COLO829 (cell line): Measurements from ENCODE around the gene PLA2G15.

Source experiments
- DNase-seq: peaks from one replicate; pipeline ENCODE4 v3.0.0; 2012; ENCODE audit warnings: low spot score

Gene PLA2G15, protein sequence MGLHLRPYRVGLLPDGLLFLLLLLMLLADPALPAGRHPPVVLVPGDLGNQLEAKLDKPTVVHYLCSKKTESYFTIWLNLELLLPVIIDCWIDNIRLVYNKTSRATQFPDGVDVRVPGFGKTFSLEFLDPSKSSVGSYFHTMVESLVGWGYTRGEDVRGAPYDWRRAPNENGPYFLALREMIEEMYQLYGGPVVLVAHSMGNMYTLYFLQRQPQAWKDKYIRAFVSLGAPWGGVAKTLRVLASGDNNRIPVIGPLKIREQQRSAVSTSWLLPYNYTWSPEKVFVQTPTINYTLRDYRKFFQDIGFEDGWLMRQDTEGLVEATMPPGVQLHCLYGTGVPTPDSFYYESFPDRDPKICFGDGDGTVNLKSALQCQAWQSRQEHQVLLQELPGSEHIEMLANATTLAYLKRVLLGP

DNA sequence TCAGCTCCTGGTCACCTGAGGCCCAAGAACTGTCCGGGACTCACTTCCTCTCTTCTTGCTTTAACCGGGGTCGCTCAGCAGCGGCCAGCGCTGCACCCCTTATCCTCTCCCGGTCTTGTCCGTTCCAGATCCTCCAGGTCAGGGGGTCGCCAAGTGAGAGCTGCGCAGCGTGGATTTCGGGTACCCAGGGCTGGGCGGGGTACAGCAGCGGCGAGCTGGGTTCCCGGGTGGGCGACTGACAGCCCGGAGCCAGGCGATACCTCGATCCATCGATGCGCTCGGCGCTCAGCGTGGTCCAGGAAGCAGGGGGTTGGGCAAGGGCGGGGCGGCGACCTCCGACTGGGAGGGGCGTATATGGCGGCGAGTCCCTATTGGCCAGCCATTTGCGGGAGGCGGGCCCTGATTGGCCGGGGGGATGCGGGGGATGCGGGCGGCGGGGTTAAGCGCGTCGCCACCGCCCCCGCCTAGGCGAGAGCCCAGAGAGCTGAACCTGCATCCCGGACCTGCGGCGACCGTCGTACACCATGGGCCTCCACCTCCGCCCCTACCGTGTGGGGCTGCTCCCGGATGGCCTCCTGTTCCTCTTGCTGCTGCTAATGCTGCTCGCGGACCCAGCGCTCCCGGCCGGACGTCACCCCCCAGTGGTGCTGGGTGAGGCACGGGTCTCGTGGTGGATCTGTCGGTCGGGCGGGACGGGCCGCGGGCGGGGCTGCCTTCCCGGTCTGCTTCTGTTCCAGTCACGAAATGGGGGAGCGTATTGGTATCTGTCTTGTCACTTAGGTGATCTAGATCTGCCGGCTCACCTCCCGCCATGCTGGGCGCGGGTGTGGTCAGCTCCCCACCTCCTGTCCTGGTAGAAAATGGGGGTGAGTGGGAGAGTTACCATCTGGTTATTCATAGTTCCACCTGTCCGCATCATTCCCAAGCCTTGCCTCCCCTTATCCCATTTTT is at the start of gene PLA2G15:
PLA2G15 (plus strand) TSS at position 471 of the 951 bp plus-strand sequence; CDS start at position 525, 54 bp downstream.
- DNase-seq, result peak; percentile 74

DNA sequence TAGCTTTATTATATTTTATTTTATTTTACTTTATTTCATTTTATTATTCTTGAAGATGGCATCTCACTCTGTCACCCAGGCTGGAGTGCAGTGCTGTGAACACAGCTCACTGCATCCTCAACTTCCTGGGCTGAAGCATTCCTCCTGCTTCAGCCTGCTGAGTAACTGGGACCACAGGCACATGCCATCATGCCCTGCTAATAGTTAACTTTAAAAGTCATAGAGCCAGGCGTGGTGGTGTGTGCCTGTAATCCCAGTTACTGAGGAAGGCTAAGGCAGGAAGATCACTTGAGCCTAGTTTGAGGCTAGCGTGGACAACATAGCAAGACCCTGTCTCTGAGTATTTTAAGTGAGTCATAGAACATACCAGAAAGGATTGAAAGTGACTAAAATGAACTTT is 47.9 kb upstream of the PLA2G15 start:
- no peak for DNase-seq

DNA sequence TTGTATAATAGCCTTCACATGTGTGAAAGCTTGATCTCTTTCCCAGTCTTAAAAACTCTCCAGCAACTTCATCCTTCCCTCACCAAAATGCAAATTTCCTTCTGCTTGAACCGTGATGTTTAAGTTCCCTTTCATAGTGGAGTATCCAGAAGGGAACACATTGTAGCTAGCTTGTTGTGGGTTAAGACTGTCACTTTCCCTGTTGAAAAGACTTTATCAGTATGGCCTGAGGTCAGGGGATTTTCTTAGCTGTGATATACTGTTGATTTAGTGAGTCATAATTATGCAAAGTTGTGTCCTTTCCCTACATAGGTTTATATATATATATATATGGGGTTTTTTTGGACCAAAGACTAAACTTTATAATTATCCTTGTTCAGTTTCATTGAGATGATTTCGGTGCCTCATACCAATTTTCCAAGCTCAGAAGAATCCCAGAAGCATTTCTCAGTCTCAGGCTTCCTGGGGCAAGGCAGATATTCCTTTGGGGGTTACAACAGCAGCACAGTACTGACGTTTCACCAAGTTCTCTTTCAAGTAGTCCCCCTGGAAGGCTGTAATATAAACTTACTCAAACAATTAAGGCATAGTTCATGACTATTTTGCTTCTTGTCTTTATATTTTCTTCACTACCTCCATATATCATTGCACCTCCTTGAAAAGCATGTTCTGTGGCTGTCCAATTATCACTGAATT is 44.9 kb upstream of the PLA2G15 start:
- peak; percentile 7 for DNase-seq

DNA sequence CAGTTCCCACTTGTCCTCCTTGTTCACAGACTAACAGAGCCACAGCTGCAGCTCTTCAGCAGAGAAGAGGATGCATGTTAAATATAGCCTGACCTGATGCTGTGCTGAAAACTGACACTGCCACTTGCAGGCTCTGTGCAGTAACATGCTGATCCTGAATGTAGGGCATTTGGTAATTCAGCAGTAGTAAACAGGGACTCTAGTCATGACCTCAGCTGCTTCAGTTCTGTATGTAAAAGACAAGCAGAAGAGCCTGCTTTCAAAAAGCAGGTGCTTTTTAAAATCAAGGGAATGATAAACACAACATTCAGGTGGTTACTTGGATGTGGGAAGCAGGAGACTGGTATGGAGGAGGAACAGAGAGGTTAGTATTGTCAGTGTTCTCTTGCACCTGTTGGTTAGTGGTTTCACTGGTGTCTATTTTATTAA is 43.1 kb upstream of the PLA2G15 start:
- DNase-seq, result no peak

DNA sequence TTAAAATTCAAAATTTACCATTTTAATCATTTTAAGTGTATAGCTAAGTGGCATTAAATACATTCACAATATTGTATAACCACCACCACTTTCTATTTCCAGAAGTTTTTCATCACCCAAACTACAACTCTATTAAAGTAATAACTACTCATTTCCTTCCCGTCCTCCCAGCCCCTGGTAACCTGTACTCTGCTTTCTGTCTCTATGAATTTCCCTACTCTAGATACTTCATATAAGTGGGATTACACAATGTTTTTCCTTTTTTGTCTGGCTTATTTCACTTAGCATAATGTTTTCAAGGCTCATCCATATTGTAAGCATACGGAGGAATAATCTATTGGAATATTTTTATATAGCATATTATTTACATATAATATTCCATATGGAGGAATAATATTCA is 38.9 kb upstream of the PLA2G15 start:
- no peak for DNase-seq

DNA sequence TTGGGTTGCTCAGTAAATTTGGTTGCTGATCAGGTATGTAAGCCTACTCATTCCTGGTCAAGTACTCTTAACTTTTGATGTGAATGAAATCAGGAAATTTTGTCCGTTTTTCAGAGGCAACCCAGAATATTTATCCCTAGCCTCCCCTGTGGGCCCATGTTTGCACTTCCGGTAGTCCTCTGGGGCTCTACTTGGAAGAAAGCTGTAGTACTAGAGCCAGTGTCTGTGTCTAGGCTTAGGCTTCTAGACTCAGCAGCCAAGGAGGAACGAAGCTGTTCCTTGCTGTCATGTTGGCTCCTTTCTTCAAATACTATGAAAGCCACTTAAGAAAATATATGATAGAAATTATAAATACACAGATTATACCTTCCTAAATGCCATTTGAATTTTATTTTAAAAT is 30.4 kb upstream of the PLA2G15 start:
- no peak for DNase-seq

DNA sequence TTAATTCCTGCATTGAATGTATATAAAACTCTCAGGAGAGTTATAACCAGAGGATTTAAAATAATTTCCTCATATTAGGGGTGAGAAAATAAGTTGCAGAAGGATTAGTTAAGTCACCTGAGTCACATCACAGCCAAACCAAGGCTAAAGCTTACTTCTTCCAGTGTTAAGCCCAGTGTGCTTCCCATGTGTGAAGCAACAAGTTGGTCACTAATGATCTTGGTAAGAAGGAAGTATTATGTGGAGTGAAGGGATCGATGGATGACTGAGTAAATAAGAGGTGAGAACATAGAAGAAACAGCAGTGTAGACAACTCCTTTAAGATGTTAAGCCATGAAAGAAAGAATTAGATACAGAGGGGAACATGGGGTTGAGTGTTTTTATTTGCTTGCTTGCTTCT is 29.9 kb upstream of the PLA2G15 start:
- no peak for DNase-seq

DNA sequence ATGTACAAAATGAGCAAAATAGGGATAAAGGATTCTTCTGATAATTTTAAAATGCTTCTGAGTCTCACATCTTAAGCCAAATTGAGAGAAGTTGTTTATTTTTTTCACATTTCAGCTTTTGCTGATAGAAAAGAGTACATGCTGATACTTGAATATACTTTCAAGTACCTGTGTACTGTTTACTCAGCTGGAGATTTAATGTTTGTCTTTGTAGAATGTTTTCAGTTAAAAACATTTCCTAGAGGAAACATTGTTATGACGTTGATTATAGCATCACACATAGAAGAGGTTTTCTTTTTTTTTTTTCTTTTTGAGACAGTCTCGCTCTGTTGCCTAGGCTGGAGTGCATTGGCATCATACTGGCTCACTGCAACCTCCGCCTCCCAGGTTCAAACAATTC is 28.9 kb upstream of the PLA2G15 start:
- no peak for DNase-seq

DNA sequence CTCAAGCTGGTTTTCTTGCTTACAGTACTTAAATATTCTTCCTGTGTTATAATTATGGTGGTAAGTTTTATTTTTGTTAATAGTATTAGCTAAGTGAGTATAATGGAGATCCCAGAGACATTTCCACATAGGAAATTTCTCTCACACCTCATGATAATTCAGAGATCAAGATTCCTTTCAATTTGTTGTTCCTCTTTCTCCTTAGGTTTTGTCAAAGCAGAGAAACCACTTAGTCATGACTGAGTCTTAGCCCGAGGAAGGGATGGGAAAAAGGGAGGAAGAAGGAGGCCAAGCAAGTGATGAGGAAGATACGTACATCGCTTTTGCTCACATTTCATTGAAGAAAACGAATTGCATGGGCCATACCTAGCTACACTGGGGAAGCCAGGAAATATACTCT is 27.7 kb upstream of the PLA2G15 start:
- no peak for DNase-seq

DNA sequence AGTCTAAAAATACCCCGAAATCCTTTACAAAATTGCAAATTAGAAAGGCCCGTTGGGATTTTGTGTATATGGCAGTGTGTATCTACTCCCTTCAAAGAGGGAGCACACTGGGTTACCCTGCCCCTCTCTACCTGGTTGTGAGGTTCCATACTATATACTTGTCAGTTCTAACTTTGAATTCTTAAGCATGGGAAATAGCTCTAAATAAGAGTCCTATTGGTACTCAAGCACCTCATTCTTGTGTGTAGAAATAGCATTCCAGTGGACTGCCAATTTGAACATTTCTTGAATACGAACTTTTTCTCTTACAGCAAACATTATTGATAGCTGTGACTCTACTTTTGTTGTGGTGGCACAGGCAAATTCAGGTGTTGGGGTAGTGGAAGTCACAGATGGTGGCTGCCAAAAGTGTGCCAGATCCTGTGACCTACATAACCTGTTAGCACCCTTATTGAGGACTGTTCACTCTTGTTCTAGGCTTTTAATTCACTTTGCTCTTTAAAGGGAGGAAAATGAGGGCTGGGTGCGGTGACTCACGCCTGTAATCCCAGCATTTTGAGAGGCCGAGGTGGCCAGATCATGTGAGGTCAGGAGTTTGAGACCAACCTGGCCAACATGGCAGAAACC is 25.3 kb upstream of the PLA2G15 start:
- DNase-seq, result no peak

DNA sequence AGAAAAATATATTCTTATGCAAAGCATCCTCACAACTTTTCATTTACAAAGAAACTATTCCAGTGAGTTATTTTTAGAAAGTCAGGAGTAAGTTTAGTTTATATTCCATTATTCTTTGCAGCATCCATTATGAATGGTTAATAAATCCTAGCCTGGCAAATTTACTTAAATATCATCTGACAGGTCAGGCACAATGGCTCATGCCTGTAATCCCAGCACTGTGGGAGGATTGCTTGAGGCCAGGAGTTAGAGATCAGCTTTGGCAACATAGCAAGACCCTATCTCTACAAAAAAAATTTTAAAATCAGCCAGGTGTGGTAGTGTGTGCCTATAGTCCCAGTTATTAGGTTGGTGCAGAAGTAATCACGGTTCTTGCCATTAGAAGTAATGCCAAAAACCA is 22.1 kb upstream of the PLA2G15 start:
- no peak for DNase-seq

DNA sequence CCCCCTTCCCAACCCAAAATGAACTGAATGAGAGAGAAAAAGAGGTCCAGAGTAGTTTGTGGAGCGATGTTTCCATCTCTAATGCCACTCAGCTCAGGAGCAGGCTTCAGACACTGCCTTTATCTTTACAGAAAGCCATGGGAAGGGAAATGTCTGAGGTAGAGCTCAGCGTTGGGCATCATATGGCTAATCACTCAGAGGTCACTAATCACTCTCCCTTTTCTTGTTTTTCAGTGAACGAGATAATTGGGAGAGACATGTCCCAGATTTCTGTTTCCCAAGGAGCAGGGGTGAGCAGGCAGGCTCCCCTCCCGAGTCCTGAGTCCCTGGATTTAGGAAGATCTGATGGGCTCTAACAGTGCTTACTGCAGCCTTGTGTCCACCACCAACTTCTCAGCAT is 19.1 kb upstream of the PLA2G15 start:
- no peak for DNase-seq

DNA sequence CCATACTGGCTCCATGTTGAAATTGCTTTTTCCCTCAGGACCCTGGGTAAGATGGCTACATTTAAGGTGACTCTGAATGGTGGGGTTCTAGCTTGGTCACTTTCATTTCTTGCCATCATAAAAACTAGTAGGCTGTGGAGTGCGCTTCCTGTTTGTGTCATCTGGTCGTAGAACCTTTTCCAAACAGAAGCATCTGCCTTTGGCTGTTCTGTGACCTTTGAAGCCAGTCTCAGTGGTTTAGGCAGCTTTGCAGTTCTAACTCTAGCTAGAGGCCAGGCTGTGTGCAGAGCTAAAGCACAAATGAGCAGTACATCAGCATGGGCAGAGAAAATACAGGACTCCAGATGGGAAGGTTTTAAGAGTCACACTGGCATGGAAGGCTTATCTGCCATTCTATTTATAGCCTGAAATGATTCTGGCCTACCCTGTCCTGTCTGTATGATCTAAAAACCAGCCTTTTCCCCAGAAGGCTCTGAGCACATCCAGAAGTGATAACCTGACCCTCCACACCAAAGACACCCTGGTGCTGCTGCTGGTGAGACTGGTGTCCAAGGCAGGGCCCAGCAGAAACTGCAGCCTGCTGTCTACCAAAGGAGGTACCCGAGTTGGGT is 17.9 kb upstream of the PLA2G15 start:
- no peak for DNase-seq

DNA sequence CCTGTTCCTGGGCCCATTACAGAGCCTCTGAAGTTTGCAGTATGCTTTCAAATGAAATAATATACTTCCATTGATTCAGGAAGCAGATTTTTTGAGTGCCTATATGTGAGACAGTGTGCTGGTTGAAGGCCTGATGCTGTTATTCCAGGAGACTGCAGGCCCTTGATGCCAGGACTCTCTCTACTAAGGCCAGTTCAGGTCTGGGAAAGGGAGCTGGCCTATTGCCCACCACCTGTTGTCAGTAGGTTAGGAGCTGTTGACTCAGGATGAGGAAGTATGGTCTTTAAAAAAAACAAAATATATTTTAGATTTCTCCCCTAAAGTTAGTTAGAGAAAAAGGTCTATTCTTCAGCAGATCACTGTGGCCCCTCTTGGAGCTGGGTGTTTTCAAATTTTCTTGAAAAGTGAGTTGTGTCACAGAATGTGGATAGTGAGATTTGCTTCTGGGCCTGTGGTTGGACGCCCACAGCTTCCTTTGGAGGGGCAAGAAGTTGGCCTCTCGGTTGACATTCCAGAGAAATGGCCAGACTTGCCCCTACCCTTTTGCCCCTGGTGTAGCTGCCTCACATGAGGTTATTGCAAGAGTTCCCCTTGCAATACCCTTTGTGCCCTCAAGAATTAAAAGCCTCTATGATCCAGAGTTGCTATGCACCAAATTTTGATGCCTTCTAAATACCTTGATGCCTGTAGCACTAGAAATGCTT is 17.2 kb upstream of the PLA2G15 start:
- no peak for DNase-seq

DNA sequence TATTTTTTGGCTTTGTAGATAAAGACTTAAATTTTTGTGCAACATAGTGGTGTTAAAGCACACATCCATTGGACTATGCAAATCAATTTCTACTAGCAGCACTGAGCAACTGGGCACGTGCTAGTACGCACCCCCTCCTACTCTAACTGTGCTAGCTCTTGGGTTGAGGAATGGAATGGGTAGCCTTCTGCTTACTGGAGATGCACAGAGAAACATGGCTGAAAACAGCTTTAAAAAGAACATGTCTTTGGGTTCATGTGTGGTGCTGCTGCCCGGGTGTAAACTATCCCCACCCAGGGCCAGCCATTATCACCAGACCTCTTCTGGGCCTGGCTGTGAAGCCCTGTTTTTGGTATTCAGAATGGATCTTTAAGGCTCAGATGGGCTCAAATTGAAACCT is 16.5 kb upstream of the PLA2G15 start:
- no peak for DNase-seq

DNA sequence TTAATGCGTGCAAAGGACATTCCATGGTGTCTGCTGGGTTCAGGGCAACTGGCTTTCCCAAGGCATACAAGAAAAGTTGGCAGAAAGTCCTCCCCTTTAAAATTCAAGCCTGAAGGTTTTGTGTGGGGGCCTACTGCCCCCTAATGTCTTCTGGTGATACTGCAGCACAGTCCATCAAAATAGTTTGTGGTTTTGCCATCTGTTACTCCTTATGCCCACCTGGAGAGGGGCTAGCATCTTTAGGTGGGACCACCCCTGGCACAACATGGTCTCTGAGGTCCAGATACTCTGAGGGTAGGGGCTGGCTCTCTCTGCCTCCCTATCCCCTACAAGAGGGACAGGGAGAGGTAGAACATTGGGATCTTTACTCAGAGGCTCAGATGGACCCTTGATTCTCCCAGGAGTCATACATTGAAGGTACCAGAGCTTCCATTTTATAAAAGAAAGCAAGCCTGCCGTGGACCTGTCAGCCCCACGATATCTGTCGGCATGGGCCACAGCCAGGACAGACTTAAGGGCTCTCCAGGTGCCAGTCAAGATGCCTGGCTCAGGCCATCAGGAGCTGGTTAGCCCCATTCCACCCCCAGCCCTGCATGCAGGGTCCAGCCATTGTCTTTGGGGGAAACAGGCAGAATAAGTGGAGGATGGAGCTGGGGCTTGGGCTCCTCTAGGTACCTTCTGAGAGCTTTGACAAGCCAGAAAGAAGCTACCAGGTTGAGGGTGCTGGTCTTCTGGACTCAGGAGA is 15.6 kb upstream of the PLA2G15 start:
- peak; percentile 49 for DNase-seq

DNA sequence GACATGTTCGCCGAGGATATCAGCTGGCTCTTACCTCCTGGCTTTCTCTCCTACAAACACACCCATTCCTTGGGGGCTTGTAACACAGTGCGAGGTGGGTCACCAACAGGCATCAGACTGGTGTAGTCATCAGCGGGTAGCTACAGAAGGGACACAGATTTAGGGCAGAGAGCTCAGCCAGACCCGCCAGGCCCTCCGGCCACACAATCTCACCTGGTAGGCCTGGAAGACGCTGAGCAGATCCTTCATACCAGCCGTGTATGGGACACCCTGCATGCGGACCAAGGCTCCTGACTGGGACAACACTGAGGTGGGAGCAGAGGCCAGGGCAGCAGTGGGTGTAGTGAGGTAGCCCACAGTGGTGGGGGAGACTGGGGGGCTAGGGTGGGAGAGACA is 15.0 kb upstream of the PLA2G15 start:
- no peak for DNase-seq

DNA sequence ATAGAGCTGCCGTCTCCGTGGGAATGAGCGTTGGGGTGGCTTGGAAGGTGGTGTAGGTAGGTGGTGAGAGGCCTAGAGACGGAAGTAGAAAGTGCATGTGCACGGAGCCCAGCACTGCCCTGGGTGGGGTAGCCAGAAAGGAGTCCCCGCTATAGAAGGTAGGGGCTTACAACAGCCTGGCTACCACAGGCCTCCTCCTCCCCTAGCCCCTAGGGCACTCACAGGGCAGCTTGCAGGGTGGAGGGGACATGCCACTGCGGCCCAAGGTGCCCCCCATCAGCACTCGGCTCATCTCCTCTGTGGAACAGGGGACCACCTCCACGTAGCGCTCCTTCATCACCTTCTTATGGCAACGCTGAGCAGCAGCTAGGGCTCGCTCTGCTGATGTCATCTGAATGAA is 14.2 kb upstream of the PLA2G15 start:
- no peak for DNase-seq

DNA sequence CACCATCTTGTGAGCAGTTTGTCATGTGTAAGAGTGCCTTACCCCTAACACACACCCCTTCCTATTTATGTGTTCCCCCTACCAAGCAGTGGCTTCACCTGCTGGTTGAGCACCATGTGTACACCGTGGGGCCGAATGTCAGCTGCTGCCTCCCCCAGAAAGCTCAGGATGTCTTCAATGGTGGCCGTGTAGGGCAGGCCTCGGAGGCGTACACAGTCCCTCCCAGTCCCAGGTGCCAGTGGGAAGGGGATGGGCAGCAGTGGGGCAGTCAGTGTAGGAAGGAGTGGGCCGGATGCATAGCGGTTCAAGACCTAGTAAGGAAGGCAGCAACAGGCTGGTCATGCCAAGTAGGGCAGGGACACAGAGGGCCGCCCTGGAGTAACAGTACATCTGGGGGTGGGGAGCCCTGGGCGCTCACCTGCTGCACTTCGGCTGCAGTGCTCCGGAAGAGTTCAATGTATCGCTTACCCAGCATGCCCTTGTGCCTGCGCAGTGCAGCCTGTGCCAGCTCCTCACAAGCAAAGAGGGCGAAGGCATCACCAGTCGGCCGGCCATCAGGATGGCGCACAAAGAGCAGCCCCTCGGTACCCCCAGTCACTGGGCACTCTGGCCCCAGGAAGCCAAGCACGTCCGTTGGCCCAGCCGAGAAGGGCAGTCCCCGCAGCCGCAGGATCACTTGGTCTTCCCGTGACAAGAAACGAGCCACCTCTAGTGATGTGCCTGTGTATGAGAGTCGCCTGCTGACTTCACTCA is 13.6 kb upstream of the PLA2G15 start:
- no peak for DNase-seq
